GM19452 (cell line): Measurements from ENCODE around the gene PELI2.

Experiments
- ATAC-seq: cut with Tn5 transposase; IDR thresholded peaks from one replicate; pipeline ENCODE4 v1.9.1; 2021; ENCODE audit not compliant: unreplicated experiment

PELI2 gene

GRCh38 chr14:56289155-56289554 is 170.9 kb downstream of the PELI2 start:
- no peak for ATAC-seq

DNA sequence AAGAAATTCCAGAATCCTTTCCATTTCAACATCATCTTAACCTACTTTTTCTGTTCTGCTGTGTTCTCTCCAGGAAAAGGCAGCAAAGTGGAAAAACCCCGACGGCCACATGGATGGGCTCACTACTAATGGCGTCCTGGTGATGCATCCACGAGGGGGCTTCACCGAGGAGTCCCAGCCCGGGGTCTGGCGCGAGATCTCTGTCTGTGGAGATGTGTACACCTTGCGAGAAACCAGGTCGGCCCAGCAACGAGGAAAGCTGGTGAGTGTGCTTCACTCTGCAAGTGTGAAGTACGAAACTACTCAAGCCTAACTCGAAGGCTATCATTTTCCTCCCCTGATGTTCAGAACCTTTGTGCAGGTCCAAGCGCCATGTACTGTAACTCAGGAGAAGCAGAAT is 172.0 kb downstream of the PELI2 start:
- no peak for ATAC-seq

DNA sequence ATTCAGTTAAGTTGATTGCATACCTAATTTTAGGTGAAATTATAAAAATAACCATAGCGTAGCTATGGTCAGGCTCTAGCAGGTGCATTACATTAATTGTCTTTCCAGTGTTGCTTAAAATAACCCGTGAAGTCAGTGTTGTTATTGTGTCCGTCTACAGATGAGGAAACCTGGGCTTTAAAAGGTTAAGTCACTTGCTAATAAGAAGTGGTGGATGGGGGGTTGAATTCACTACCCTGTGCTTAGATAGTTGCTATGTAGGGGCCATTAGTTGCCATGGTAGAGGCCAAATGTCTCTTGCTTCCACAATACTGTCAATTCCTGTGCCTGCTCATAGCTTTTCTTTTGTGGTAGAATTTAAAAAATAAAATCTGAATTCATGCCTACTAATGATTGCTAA is 174.8 kb downstream of the PELI2 start:
- no peak for ATAC-seq

GRCh38 chr14:56293506-56293905 is 175.3 kb downstream of the PELI2 start:
- no peak for ATAC-seq

- no peak for ATAC-seq
Observed at GRCh38 chr14:56294128-56294527, 175.9 kb downstream of the PELI2 start.

DNA sequence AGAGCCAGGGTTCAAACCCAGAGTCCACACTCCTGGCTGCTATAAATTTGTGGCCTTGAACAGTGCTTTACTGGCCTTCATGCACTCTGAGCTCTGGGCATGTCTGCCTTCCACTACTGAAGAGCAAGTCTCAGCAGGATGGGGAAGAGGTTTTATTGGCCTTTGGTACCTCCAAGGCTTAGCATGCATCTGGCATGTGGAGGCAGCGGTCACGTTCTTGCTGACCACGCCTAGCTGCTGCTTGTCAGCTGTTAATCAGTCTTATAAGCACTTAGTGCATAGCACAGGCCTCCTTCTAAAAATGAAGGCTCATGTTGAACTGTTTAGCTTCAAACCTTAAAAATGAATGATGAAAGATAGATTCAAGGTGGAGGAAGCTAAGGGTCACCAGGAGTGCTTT is 177.5 kb downstream of the PELI2 start:
- no peak for ATAC-seq

- no peak for ATAC-seq
Observed at GRCh38 chr14:56297449-56297848, 179.2 kb downstream of the PELI2 start.

- ATAC-seq, result no peak
Observed at GRCh38 chr14:56299306-56299984, 181.2 kb downstream of the PELI2 start.

GRCh38 chr14:56300495-56300894 is 182.3 kb downstream of the PELI2 start:
- no peak for ATAC-seq

- no peak for ATAC-seq
Observed at GRCh38 chr14:56304456-56304855, 186.2 kb downstream of the PELI2 start.

- ATAC-seq, result no peak
Observed at GRCh38 chr14:56309198-56309597, 191.0 kb downstream of the PELI2 start.

DNA sequence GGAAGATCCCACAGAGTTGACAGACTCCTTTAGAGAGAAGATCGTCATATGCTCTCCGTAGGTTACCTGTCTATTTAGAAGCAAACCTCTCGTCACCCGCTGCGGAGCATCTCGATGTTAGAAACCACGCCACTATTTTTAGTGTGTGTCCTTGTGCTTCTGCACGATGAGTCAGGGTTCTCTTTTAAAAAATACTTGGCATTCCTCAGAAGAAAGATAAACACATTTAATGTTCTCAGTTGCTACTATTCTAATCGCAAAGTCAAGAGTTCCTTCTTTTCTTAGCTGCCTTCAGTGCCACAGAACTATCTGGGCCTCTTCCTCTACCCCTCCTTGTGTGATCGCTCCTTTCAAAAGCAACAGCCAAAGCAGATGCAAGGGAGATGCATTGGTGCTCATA is 192.4 kb downstream of the PELI2 start:
- ATAC-seq, result no peak

GRCh38 chr14:56313789-56314188 is 195.6 kb downstream of the PELI2 start:
- no peak for ATAC-seq

- ATAC-seq, result no peak
Observed at GRCh38 chr14:56318393-56319115, 200.3 kb downstream of the PELI2 start.

GRCh38 chr14:56321861-56322260 is 203.7 kb downstream of the PELI2 start:
- ATAC-seq, result no peak

DNA sequence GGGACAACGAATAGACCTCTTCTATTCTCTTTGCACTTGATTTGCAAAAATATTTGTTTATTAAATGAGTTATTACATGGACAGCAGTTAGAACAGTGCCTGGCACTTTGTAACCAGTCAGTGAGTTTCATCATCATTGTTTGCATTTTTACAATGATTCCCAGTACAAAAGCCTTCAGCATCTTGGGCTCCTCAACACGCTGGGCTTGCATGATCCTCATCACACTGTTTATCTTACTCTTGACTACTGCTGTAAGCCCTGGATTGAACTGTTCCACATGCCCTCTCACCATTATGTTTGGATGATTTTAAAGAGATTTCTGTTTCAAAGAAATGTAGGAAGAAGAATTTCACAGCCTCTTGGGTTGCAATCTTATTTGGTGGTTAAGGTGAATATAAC is 204.3 kb downstream of the PELI2 start:
- ATAC-seq, result no peak

DNA sequence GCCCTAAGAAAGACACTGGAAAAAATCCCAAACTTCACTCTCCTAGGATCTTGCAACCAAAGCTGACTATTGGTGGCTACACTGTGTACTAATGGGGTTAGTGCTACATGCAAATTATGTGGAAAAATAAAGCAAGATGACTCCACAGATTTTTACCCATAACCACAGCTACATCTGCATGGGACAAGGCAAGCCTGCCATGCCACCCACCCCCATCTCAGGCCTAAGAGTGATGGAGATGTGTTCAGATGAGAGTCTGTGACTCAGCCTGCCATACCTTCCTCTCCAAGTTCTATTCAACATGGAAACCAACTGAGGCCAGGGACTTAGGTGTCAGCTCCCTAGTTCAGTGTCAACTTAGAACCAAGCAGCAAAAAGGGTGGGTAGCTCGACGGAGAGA is 206.2 kb downstream of the PELI2 start:
- no peak for ATAC-seq

DNA sequence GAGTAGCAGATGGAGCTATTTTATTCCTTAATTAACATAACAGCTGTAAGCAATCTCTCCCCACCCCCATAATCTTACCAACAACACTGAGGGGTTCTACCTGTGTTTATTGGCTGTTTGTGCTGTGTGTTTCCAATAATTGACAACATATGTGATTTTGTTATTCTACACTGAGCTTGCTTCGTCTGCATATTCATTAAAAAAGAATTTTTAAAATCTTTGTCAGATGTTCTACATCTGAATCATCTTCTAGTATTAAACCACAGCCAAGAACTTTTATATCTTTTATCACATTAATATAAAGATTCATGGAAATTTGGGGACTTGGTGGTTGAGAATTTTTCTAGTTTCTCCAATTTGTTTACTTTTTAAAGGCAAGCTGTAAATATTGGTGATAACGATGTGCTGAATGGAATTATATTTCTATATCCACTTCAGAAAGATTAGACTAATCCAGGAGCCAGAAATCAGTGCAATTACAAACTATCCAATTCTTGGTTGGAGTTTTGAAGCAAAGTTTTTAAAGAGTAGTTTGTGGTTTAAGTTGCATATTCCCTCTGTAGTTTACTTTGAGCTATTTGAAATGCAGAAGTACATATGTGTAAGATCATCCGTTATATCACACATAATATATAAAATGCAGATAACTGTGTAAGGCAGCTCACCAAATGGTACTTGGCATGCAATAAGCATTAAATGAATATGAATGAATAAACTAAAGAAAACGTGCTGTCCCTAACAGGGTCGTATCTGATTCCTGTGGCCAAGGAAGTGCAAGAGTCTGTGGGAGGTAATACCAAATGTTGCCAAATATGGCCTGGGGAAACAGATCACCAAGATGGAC is 206.9 kb downstream of the PELI2 start:
- ATAC-seq, result no peak

GRCh38 chr14:56328021-56328420 is 209.8 kb downstream of the PELI2 start:
- ATAC-seq, result no peak

GRCh38 chr14:56331592-56332216 is 213.5 kb downstream of the PELI2 start:
- no peak for ATAC-seq
